Measurements from ENCODE around the gene APMAP. TPM values are rescaled to one million over a fixed set of nuclear protein-coding genes. Genes with fewer than 3 reads are reported as not detected.

Gene APMAP
- total RNA-seq, 2 donors from 2014 or later: 70.5 to 93.8 TPM

GRCh38 chr20:24962182-24962492, 30.4 kb downstream of the APMAP start:
- TF ChIP-seq POLR2AphosphoS5 (IDR thresholded peaks at IDR 0.05): no peak
- TF ChIP-seq, protein P1, sequence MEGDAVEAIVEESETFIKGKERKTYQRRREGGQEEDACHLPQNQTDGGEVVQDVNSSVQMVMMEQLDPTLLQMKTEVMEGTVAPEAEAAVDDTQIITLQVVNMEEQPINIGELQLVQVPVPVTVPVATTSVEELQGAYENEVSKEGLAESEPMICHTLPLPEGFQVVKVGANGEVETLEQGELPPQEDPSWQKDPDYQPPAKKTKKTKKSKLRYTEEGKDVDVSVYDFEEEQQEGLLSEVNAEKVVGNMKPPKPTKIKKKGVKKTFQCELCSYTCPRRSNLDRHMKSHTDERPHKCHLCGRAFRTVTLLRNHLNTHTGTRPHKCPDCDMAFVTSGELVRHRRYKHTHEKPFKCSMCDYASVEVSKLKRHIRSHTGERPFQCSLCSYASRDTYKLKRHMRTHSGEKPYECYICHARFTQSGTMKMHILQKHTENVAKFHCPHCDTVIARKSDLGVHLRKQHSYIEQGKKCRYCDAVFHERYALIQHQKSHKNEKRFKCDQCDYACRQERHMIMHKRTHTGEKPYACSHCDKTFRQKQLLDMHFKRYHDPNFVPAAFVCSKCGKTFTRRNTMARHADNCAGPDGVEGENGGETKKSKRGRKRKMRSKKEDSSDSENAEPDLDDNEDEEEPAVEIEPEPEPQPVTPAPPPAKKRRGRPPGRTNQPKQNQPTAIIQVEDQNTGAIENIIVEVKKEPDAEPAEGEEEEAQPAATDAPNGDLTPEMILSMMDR (IDR thresholded peaks at IDR 0.05): no peak
- TF ChIP-seq POLR2A (IDR thresholded peaks at IDR 0.05): no peak
- Histone ChIP-seq H3K27ac (no peak overlapping the region), H3K9me3 (no peaks in the 10 kb centered on the region), H3K4me1 (replicated peaks) (no peaks in the 10 kb centered on the region), H3K27me3 (replicated peaks; ENCODE audit: insufficient read depth) (no peaks in the 10 kb centered on the region), H3K4me3 (no peak overlapping the region), H3K36me3 (no peaks in the 10 kb centered on the region)
- no peak for DNase-seq (ENCODE audit: low spot score)
- 95% methylated on average over 2 of the region's 2 CpGs for WGBS
- intact Hi-C loops (cut with DNase I): no loop called here

- DNase-seq (ENCODE audit: low spot score): no peak
- WGBS: 85% methylated on average over 20 of the region's 20 CpGs
- Histone ChIP-seq H3K4me1 (replicated peaks) (no peaks in the 10 kb centered on the region), H3K27ac (no peak overlapping the region), H3K9me3 (no peaks in the 10 kb centered on the region), H3K36me3 (no peaks in the 10 kb centered on the region), H3K27me3 (replicated peaks; ENCODE audit: insufficient read depth) (no peaks in the 10 kb centered on the region), H3K4me3 (no peak overlapping the region)
- TF ChIP-seq, protein P1 (IDR thresholded peaks at IDR 0.05): no peak
- no peak for TF ChIP-seq POLR2AphosphoS5 (IDR thresholded peaks at IDR 0.05)
- TF ChIP-seq POLR2A (IDR thresholded peaks at IDR 0.05): no peak
- intact Hi-C loops (cut with DNase I): no loop called here
Observed at GRCh38 chr20:24961384-24962181, 31.0 kb downstream of the APMAP start.

- no peak for TF ChIP-seq POLR2AphosphoS5 (IDR thresholded peaks at IDR 0.05)
- no peak for TF ChIP-seq POLR2A (IDR thresholded peaks at IDR 0.05)
- TF ChIP-seq, protein P1 (IDR thresholded peaks at IDR 0.05): no peak
- intact Hi-C loops (cut with DNase I): no loop called here
- H3K4me1 ChIP-seq (replicated peaks): no peaks in the 10 kb centered on the region
Observed at GRCh38 chr20:24960861-24961260, 31.7 kb downstream of the APMAP start.

GRCh38 chr20:24960302-24960801, 32.2 kb downstream of the APMAP start:
- no peaks in the 10 kb centered on the region for H3K9me3 ChIP-seq
- TF ChIP-seq POLR2AphosphoS5 (IDR thresholded peaks at IDR 0.05) (no peak), POLR2A (IDR thresholded peaks at IDR 0.05) (no peak)
- TF ChIP-seq, protein P1 (IDR thresholded peaks at IDR 0.05): no peak
- H3K36me3 ChIP-seq: no peaks in the 10 kb centered on the region
- DNase-seq (ENCODE audit: low spot score): no peak
- H3K27me3 ChIP-seq (replicated peaks; ENCODE audit: insufficient read depth): no peaks in the 10 kb centered on the region
- H3K4me3 ChIP-seq: no peak overlapping the region
- H3K27ac ChIP-seq: no peak overlapping the region
- intact Hi-C loops (cut with DNase I): no loop called here
- H3K4me1 ChIP-seq (replicated peaks): no peaks in the 10 kb centered on the region
- WGBS: 94% methylated on average over 10 of the region's 10 CpGs

More at GRCh38 chr20:24960861-24961260, 31.7 kb downstream of the APMAP start:
- H3K36me3 ChIP-seq: no peaks in the 10 kb centered on the region
- H3K27ac ChIP-seq: no peak overlapping the region
- H3K4me3 ChIP-seq: no peak overlapping the region
- WGBS: 33% methylated on average over 2 of the region's 2 CpGs
- H3K9me3 ChIP-seq: no peaks in the 10 kb centered on the region
- no peak for DNase-seq (ENCODE audit: low spot score)
- H3K27me3 ChIP-seq (replicated peaks; ENCODE audit: insufficient read depth): no peaks in the 10 kb centered on the region

Data from prostate gland (tissue), 2 donors.